GM18507 (cell line): Measurements from ENCODE around the gene USF3.

Source experiments
- DNase-seq: peaks from one replicate; pipeline ENCODE4 v3.0.0; 2011; ENCODE audit warnings: low read depth; ENCODE audit not compliant: insufficient read length; ENCODE audit errors: extremely low spot score
- FAIRE-seq: peaks from 2 replicates; lab custom pipeline; 2011; peaks lifted over from hg19 to GRCh38; lab: Jason Lieb, UNC

USF3 gene, protein sequence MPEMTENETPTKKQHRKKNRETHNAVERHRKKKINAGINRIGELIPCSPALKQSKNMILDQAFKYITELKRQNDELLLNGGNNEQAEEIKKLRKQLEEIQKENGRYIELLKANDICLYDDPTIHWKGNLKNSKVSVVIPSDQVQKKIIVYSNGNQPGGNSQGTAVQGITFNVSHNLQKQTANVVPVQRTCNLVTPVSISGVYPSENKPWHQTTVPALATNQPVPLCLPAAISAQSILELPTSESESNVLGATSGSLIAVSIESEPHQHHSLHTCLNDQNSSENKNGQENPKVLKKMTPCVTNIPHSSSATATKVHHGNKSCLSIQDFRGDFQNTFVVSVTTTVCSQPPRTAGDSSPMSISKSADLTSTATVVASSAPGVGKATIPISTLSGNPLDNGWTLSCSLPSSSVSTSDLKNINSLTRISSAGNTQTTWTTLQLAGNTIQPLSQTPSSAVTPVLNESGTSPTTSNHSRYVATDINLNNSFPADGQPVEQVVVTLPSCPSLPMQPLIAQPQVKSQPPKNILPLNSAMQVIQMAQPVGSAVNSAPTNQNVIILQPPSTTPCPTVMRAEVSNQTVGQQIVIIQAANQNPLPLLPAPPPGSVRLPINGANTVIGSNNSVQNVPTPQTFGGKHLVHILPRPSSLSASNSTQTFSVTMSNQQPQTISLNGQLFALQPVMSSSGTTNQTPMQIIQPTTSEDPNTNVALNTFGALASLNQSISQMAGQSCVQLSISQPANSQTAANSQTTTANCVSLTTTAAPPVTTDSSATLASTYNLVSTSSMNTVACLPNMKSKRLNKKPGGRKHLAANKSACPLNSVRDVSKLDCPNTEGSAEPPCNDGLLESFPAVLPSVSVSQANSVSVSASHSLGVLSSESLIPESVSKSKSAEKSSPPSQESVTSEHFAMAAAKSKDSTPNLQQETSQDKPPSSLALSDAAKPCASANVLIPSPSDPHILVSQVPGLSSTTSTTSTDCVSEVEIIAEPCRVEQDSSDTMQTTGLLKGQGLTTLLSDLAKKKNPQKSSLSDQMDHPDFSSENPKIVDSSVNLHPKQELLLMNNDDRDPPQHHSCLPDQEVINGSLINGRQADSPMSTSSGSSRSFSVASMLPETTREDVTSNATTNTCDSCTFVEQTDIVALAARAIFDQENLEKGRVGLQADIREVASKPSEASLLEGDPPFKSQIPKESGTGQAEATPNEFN (N-terminal part only)

DNA sequence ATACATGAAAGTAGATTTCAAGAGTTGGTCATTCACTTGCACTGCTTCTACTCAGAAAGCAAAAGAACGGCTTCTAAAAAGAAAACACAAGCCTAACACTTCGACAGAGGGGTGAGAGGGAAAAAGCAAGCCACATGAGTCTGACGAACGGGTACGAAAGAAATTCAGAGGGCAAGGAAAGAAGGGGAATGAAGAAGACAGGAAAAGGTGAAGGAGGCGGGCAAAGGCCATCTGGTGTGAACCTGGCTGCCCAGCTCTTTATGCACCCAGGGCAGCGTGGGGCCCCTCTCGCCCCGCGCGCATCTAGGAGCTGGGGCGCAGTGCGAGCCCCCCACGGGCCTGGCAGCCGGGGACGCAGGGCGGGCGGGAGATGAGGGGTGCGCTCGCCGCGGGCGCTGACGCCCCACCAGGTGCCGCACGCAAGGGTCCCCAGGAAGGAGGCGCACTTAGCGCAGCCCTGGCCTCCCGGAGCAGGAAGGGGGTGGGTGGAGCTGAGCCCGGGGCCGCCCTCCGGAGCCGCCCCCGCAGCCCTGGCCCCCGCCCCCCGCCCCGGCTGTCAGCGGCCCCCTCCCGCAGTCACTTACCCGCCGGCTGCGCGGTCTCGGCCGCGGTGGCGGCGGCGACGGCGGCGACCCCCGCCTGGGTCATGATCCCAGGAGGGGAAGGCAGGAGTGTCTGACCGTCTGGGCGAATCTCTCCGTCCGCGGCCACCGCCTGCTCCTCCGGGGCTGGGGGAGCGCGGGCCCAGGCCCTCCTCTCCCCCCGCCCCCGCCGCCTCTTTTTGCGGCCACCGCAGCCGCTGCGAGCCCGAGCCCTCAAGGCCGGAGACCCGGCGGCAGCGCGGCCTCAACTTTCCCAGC, at the start of gene USF3:
TSS of gene USF3 (minus strand) at position 857 of the 860 bp plus-strand sequence. CDS start 21,764 bp downstream, outside the sequence.
- DNase-seq (peak; percentile 80), FAIRE-seq (peak; percentile 56)

DNA sequence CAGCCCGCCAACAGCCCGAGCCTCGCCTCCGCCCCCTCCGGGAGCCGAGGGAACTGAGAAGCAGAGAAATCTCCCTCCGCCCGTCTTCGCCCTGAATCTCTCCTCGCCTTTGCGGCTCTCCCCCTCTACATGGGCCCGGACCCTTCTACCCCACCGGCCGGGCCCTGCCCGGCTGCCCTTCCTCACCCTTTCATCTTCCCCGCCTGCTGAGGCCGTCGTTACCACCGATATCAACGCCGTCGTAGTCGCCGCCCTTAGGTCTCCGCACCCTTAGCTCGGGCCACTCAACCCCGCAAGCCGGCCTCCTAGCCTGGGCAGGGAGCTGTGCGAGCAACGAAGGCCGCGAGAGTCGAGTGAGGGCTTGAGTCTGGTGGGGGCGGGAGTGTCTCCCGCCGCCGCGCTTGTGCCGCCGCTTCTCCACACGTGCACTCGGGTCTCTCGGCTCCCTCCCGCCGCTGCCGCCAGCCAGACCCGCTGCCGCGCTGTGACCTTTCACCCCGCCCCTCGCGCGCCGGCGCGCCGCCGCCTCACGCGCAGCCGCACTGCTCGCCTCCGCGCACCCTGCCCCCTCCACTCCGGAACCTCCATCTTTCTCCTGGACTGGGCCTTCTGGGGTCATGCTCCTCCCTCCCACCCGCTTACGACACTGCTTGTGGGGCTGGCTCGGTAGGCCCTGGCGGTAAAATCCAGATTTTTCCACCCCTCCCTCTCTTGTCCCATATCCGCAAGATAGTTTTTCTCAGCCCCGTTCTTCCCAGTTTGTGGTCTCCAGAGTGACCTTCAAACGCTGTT, 49.5 kb upstream of the USF3 start, which contains the start of gene NAA50:
TSS of gene NAA50 (minus strand) at position 494 of the 792 bp plus-strand sequence. CDS start at position 194, 300 bp downstream.
- FAIRE-seq, result peak; percentile 90
- DNase-seq, result peak; percentile 78

DNA sequence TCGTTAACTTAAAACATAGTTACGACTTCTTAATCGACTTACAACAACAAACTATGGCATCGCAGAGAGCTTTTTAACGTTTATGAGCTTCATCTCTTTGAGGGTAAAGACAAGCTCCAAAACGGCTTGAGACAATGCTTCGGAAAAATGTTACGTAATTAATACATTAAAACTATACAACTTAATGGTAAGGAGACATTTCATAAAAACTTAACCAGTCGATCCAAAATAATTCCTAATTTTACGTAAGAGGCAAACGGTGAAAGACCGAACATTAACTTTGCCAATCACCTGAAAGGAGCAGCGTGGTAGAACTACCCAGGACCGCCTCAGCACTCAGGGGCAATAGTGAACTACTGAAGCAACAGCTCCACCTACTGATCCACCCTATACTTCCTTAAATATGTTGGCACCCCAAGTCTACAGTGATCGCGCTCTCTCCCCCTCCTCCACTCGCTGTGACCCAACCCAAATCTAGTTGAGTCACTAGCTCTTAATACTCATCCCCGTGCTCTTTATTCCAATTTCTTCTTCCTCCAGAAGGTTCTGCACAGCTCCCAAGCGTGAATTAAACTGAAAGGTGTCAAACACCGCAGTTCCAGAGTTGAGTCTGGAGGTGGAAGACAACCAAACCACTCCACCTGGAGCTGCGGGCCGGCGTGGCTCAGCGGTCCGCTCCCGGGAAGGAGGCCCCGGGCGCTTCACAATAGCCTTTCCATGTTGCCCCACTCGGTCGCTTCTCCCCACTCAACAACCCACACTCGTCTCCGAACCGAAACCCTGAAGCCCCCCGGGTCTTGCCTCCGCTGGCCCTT, 48.7 kb upstream of the USF3 start:
- DNase-seq (no peak), FAIRE-seq (peak; percentile 96)

DNA sequence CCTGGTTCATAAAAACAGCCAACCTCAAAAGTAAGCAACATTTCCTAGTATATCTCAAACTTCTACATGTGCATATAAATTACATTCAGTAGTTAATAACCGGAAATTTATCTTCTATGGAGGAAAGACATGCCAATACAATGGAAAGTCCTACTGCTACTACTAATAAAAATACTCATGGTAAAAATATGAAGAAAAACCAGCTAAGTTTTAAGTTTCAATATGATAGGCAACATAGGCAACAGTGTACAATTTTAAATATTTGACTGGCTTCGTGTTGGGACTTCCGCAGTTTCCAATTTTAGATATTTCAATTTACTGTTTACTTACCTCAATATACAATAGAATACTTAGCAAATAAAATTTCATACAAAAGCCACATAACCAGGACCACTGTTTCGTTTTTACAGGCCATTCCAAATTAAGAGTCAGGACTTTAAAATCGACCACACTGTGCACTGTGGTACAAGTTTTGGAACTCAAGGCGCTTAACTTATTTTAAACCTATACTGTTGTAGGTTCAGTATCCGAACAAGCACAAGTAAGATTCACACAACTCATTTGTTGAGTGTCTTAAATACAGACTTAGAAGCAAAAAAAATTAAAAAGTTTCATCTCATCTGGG, 46.7 kb upstream of the USF3 start:
- peak; percentile 57 for FAIRE-seq
- no peak for DNase-seq

DNA sequence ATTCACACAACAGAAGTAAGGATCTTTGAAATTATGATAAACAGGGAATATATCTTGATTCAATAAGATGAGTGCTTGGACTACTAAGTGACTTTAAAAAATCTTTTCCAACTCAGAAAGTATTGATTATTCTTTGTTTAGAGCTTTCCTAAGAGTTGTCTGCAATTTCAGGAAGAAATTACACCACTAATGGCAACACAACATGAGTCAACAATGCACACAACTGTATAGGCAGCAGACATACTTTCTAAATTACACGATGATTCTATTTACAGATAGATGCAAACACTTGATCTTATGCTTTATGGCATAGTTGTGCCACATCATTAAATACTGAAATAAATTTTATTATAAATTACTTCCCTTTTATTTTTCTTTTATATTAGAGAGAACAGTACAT, 45.2 kb upstream of the USF3 start:
- no peak for DNase-seq
- FAIRE-seq, result no peak

DNA sequence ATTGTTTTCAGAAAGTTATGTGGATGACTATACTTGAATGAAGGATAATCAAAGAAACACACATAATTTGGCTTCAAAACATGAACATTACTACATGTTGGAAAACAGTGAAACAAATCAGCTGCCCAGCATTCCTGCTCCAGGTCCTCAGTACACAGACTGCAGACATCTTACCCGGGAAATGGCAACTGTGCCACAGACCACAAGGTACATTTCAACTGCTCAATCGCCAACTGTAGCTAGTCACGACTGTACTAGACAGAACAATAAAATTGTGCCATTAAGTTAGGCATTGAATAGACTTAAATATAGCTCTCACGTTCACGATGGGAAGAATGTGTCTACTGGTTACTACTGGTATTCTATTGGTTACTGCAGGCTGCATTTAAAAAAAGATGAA, 44.6 kb upstream of the USF3 start:
- DNase-seq (no peak), FAIRE-seq (peak; percentile 36)

DNA sequence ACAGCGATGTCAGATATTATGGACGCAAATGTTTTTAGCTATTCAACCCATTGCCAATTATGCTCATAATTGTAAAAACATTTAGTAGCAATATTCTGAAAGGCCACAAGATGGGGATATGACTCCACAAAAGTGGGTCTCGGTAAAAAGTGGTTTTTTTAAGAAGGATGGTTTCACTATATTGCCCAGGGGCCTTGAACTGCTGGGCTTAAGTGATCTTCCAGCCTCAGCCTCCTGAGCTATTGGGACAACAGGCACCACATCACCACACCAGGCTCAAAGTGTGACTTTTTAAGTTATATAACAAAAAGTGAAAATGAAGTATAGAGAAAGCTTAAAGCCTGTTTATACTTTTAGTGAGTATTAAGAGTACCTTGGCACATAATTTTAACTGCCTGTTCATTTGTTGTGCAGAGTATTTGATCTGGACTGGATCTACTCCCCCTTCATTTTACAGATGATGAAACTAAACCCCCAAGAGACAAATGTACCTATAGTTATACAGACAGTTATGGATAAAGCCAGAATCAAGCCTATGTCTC, 40.2 kb upstream of the USF3 start:
- DNase-seq (no peak), FAIRE-seq (peak; percentile 88)

DNA sequence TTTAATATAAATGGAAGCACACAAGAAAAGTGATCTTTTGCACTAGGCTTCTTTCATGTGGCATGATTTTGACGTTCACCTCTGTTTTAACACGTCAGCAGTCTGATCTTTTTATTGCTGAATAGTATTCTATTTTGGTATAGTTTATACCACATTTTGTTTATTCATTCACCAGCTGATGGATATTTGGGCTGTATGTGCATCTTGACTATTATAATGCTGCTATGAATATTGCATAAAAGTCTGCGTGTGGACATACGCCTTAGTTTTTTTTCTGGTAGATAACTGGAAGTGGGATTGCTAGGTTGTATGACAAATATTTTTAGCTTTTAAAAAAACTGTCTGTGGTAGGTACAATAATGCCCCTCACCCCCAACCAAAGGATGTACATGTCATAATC, 35.3 kb upstream of the USF3 start:
- FAIRE-seq, result no peak
- DNase-seq, result no peak

DNA sequence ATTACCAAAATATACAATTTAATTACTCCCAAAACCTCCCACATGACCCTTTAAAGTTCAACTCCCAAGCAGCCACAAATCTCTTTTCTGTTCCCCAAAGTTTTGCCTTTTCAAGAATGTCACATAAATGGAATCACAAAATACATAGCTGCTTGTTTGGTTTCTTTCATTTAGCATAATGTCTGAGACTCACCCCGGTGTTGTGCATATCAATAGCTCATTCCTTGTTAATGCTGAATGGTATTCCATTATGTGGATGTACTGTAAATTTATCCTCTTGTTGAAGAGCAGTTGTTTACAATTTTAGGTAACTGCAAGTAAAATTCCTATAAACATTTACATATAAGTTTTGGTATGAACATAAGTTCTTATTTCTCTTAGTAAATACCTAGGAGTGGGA, 34.1 kb upstream of the USF3 start:
- DNase-seq (no peak), FAIRE-seq (no peak)

DNA sequence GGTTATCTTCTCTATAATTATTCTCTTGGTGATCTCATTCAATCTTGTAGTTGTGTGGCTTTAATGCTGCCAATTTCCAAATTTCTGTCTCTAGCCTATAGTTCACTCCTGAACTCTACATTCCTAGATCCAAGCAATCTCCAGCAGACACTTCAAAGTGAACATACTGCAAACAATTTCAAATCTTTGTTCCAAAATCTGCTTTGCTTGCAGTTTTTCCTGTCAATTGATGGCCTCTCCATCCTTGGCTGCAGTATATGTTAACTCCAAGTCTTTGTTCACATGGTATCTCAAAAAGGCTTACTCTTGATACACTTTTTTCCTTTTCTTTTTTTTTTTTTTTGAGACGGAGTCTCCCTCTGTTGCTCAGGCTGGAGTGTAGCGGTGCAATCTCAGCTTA, 32.2 kb upstream of the USF3 start:
- no peak for DNase-seq
- FAIRE-seq, result no peak

DNA sequence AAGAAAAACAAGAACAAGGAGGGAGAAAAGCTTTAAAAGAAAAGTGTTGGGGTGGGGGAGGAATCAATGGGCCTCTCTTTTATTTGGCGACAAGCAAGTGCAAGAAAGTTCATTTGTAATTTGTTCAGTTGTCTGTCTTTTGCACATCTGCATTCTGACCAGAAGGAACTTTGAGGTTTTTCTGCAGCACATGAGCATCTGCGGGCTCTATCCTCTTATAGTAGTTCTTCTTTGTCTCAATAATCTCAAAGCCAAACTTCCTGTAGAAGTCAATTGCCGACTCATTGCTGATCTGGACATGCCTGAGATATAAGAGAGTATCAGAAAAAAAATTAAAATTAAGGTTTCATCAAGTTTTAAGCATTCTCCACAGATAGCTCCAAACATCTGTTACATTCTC, 25.2 kb upstream of the USF3 start:
- DNase-seq (no peak), FAIRE-seq (no peak)

DNA sequence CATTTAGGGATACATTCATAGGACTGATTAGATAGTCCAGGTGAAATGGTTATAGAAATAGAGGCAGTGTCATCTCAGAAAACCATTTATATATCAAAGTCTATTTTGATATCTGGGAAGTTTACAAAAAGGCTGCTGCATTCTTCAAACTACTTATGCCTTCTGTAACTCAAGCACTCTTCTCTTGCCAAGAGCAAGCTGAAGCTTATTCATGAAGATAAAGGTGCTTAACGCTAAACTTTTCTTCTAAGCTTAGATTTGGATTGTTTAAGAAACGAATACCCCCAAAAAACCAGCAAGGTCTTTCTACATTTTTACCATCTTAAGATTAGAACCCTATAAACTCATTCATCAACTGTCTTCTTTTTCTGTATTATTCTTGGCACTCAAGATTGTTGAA, 23.3 kb upstream of the USF3 start:
- FAIRE-seq, result no peak
- no peak for DNase-seq

DNA sequence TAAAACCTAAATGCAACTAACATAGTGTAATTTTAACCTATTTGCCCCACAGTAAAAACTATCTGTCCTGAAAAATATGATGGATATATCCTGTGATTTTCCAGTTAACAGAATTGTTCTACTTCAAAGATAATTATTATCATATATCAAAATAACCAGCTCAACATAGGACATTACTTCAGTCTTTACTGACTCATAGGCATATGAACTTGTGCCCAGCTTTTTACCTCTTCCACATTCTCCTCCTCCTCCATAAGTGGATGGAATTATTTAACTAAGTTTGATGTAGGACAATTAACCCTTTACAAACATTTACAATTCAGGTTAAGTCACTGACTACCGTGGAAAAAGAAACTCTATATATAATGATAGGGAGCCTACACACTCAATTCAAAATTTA, 22.9 kb upstream of the USF3 start:
- FAIRE-seq, result no peak
- DNase-seq, result no peak

DNA sequence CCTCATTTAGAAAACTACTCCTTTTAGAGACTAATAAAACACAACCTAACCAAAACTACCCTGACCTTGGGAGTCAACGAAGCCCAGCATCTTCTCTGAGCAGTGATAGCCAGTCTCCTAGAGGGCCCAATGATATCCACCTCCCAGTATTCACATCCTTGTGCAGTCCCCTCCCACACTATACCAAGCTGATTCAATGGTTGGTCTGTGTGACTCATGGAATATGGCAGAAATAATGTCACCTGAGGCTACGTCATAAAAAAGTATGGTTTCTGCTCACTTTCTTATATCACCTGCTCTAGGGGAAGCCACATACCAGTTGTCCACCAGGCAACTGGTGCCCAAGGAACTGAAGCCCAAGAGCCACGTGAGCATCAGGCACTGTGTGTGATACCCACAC, 21.4 kb upstream of the USF3 start:
- no peak for DNase-seq
- FAIRE-seq, result no peak

DNA sequence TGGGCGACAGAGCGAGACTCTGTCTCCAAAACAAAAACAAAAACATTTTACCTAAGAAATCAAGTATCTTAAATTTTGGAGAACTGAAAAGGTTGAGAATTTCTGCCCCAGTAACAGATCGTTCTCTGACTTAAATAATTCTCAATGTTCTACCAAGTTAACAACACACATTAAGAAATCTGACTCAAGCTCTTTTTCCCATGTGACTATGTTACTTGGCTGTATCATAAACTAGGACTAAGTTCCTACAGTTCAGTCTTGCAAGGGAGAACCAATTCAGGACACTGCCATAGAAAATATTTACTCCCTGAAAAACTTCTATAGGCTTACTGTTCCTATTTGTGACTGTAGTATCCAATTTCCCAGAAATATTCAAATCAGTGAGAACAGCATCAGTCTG, 20.9 kb upstream of the USF3 start:
- DNase-seq, result no peak
- no peak for FAIRE-seq

DNA sequence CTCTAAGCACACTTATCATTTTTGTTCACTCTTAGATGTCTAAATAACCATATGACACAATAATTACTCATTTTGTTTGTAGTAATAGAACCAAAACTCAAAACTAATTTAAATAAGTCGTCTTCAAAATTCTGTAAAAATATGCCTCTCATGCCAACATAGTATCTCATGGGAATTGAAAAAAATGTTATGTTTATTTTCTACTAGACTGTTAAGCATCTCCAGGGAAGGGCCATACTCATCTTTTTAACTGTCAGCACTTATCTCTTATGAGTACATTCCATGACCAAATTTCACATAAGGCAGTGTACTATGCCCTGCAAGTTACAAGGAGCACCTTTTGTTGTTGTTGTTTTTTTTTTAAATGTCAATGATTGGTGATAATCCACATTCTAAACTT, 18.3 kb upstream of the USF3 start:
- FAIRE-seq (no peak), DNase-seq (no peak)

DNA sequence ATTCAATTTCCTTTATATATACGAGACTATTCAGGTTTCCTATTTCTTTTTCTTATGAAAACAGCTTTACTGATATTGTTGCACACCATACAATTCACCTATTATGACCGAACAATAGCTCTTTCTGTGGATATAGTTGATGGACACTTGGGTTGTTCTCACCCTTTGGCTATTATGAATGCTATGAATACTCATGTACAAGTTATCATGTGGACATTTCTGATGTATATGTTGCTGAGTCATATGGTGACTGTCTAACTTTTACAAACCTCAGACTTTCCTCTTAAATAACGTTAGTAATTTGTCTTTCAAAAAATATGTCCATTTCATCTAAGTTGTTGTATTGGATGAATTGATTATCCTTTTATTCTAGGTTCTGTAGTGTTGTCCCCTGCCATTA, 15.7 kb upstream of the USF3 start:
- FAIRE-seq (peak; percentile 31), DNase-seq (no peak)
